GM19452 (cell line): ENCODE measurements around the gene LRTM2.

Source experiments
- ATAC-seq: cut with Tn5 transposase; IDR thresholded peaks from one replicate; pipeline ENCODE4 v1.9.1; 2021; ENCODE audit not compliant: unreplicated experiment

LRTM2 gene

DNA sequence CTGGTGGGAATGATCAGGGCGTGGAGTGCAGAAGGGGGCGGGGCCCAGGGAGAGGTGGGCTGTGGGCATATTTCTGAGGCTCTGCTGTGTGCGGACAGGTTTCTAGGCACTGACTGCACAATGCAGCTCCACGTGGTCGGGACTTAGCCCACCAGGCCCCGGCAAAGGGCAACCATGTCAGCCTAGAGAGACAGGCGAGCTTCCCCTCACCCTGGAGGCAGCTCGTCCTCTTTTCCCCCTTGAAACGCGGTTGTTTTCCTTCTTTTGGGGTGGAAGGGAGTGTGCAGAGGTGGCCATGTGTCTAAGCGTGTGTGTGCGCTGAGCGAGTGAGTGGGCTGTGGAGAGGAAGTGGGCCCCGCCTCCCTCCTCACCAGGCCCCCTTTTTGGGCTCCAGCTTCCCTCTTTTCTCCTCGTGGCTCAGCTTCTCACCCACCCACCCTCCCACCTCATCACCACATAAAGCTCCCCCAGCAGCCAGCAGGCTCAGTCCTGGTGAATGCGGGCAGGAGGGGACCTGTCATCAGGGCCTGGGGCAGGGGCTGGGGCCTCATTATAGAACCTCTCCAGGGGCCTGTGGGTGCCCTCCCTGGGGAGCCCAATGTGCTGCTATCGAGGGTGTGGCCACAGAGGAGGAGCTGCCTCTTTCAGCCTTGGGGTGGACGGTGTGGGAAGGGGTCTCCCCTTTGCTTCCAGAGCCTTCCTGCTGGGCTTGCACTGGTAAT, 22.0 kb downstream of the LRTM2 start:
- no peak for ATAC-seq

DNA sequence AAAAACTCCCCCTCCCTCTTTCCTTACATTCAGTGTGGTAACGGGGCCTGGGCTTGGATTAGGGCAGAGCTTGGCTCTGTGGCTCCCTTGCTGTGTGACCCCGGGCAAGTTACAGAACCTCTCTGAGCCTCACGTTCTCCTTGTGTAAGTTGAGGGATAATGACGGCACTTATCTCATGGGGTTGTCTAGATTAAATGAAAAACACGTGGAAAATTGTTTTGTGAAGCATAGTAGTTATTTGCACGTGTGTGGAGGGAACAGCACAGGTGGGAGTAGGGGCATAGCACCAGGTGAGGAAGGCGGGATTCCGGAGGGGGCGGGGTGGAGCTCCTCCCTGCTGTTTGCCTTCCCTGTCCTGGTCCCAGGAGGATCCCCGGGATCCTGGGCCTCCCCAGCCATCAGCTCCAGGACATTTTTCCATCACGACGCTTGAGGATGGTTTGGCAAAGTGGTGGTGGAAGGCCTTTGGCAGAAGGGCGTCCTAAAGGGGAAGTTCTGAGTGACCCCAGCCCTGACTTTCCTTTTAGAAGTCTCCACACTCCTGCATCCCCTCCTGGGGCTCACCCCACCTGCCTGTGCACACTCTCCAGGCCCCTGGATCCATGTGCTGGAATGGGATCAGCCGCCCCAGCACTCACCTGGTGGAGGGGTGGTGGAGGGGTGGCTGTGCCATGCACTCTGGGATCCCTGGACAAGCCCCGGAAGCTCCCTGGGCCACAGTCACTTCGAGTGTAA, 22.7 kb downstream of the LRTM2 start:
- ATAC-seq: no peak

DNA sequence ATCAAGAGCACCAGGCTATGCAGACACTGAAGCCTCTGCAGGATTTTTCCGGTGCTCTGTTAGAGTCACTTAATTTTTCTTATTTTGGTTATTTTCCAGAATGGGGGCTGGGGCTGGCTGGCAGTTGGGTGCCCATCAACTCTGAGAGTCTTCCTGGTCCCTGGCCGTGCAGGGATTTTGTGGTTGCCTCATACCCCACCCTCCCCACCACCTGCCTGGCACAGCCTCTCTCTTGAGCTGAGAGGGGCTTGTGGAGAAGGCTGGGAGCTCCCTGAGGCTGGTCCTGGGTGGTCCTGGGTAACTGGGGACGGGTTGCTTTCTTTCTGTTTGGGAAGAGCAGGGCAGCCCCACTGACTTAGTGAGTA, 23.3 kb downstream of the LRTM2 start:
- ATAC-seq: no peak

DNA sequence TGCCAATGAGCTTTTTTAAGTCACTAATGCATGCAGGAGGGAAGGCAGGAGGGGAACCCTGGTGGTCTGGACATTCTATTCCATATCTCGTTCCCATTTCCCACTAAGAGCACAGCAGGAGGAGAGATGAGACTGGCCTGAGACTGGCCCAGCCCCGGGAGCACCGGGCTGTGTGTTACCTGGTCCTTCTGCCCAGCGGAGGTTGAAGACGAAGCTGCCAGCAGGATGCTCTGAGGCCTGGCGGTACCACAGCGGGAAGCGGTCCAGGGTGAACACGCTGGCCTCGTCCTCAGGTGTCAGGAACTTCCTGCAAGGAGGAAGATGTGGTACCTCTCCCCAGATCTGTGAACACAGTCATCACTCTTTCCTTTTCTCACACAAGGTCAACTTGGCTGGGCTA, 23.9 kb downstream of the LRTM2 start:
- no peak for ATAC-seq

DNA sequence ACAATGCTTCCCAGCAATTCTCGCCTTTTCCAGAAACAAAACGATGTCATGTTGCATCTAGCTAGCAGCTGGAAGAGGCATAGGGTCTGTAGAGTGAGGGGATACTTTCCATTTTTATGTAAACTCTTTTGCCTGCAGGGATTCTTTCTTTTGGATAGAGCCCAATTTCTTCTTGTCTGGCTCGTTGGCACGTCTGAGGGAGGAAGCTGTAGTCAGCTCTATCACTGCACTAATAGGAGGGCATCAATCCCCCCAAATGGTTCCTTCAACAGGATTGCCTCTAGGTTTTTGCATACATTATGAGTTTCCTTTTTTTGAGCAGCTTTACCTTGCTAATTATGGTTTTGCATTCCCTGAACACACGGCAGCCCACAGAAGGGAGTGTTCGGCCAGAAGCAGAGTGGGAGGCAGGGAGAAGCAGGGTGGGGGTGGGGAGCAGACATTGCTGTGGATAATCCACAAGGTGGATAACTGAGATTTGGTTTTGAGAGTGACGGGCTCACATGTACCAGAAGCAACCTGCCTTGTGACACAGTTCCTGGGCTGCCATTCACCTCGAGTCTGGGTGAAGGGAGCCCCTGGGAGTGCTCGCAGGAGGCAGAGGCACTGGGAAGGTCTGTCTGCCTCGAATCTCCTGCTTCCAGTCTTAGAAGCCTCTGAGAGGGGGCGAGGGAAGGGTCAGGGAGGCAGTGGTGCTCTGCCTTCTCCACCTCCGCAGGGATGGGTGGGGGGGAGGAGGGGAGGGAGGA, 24.5 kb downstream of the LRTM2 start:
- ATAC-seq: no peak

DNA sequence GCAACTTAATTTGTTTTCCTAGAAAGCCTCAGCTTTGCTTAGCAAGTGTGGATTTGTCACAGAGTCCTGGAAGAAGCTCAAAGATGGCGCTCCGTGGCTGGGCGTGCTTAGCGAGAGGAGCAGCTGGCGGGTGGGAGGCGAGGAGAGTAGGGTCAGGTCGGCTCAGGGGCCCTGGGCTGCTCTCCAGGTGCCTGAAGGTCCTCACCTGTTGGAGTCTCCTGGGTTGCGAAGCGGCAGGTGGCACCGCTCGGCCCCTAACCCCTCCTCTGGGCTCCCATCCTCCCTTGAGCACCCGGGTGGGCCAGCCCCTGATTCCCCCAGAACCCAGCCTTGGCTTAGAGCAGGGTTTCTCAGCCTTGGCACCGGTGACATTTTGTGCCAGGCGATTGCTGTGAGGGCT, 25.1 kb downstream of the LRTM2 start:
- ATAC-seq: no peak

DNA sequence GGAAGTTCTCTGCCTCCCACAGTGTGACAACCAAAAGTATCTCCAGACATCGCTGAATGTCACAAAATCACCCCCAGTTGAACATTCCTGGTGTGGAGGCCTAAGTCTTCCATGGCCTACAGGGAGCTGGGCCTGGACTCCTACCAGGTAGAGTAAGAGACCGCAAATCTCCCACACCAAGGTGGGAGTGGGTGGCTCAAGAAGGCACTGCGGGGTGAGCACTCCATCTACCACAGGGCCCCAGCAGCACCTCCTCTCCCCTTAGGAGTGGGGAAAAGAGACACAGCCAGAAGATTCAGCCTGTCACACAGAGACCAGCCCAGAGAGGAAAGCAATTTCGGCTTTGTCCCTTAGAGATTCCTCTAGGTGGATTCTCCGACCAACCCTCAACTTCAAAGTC, 25.5 kb downstream of the LRTM2 start:
- no peak for ATAC-seq

DNA sequence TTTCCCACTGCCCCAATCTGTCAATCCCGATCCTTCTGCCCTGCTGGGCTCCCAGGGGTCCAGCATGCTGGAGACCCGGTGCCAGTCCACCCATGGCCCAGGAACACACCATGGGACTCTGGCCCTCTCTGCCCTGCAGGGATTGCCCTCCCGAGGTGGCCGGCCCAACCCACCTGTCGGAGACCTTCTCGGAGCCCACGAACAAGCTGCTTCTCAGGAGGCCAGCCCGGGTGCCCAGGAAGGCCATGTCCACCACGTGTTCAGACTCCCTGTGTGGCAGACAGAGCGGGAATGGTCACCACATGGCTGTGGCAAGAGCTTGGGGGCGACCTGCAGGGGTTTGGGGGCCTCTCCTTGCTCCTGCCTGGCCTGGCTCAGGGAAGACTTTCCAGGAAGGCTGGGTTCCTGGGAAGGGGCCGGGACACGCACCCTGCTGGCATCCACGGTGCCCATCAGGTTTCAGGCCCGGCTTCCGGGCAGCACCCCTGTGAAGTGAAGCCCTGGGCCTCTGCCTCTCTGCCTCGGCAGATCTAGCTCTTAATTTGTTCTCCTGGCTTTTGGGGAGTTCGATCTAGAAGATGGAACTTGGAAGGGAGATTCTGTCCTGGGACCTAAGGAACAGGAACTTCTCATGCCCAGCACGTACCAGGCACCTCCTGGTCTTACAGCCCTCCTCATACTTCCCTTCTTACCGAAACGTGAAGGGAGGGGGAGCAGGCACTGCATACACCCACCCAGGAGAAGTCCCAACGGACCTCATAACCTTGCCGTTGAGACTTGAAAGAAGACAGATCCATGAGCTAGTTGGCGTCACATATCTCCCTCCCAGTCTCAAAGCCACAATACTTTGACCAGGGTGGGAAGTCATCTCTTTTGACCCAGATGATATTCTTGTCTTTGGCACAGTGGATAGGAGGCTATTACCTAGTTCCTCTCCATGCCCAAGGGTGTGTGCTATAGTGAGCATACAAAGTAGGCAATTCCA, 26.3 kb downstream of the LRTM2 start:
- ATAC-seq: no peak

DNA sequence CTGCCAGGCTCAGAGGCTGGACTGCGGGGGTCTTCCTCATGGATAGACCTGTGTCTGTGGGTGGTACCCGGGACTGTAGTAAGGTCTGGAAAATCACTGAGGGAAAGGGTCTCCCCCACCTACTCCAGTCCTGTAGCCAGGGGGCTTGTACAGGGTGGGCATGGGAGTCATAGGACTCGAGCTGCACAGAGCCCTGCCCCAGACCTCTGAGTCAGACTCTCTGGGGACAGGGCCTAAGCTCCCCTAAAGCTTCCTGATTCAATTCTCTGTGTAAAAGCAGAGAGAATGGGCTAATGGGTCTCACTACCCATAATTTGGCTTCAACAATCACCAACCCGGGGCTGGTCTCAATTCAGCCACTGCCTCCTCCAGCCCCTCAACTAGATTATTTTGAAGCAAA, 27.0 kb downstream of the LRTM2 start:
- no peak for ATAC-seq

DNA sequence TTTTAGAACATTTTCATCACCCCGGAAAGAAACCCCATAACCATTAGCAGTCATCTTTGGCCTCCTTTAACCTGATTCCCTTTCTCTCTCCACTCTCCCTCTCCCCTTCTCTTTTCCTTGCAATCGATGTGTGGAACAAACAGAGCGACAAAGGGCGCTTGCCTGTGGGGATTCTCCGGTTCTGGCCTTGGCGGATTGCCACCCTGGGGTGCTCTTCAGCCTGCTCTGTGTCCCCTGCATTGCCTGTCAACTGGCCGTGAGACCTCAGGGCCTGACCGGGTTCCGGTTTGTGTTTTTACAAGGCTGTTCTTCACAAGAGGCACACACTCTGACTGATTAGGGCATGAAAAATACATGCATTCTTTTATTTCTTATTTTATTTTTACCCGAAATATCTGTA, 27.8 kb downstream of the LRTM2 start:
- ATAC-seq: no peak

DNA sequence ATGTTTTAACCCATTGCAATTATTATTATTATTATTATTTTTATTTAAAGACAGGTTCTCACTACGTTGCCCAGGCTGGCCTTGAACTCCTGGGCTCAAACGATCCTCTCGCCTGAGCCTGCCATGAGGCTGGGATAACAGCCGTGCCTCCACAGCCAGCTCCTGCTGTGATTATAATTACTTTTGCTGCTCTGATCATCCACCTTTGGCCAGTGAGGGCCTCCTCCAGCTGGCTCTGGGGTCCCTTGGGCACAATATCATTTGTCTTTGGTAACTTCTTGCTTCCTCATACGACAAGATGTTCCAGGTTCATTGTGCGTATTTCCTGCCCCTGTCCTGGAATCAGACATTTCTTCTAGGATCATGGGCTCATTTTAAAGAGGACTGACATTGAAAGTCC, 28.4 kb downstream of the LRTM2 start:
- no peak for ATAC-seq

DNA sequence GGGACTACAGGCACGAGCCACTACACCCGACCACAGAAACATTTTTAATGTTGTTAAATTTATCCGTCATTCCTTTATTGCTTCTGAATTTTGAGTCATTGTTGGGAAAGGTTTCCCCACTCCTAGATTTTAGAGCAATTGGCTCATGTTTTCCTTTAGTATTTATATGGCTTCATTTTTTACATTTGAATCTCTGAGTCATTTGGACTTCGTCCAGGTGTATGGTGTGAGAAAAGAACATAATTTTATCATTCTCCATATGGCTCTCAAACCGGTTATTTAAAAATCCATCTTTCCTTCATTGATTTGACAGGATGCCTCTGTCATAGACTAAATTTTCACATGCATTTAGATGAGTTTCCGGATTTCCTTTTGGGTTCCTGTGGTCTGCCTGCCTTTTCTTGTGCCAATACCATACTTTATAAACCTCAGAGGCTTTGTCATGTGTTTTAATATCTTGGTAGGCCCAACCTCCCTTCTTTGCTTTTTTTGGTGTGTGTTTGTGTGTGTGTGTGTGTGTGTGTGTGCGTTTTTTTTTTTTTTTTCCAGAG, 30.9 kb downstream of the LRTM2 start:
- no peak for ATAC-seq

DNA sequence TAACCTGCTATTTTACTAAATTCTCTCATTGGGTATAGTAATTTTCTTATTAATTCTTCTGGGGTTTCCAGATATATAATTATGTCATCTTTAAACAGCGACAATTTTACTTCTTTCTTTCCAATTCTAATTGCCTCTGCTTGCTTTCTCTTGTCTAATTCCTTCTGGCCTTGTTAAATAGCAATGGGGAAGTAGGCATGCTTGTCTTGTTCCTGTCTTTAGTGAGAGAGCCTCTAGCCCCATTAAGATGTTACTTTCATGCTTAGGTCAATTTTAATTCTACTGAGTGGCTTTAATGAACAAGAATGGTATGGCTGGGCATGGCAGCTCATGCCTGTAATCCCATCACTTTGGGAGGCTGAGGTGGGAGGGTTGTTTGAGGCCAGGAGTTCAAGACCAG, 31.7 kb downstream of the LRTM2 start:
- no peak for ATAC-seq

DNA sequence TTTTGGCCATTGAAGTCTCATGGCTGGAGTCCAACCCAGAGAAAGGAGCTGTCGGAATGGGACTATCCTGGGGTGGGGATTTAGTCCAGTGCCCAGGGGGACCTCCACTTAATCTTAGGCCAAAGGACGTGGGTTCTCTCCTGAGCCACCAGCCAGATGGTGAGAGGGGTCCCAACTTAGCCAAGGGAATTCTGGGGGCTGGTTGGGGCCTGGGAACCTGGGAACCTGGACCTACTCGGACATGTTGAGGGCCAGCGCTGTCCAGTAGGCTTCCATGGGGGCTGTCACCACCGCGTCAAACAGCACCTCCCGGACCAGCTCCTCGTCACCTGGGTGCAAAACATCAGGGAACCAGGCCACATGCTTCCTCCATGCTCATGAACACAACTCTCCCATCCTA, 33.4 kb downstream of the LRTM2 start:
- ATAC-seq: no peak

DNA sequence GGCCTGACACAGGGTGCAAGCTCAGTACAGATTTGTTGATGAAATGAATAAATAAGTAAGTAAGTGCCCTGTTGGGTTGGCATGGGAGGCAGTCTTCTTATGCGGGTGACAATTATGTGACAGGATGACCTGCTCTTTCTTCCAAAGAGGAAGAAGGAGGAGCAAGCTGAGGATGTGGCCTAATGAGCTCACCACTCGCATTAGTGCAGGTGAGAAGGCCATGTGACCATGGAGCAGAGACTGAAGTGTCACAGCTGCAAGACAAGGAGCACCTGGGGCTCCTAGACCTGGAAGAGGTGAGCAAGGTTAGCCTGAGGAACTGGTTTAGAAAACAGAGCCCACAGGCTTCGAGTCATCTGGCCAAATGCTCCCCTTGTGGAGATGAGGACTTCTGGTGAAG, 34.9 kb downstream of the LRTM2 start:
- ATAC-seq: no peak

DNA sequence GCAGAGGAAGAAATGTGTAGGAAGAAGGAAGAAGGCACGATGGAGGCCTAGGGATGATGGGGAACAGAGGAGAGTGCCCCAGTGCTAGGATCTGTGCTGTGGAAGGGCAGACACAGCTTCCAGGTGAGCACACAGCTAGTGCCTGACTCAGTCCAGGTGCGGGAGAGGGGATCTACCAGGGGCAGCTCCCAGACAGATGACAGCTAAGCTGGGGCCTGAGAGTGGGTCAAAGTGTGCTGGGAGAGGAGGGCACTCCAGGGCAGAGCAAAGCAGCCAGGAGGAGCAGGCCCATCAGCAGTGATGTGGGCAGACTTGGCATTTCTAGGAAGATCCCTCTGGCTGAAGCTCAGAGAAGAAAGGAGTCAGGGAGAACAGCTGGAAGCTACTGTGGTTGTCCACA, 36.7 kb downstream of the LRTM2 start:
- no peak for ATAC-seq

DNA sequence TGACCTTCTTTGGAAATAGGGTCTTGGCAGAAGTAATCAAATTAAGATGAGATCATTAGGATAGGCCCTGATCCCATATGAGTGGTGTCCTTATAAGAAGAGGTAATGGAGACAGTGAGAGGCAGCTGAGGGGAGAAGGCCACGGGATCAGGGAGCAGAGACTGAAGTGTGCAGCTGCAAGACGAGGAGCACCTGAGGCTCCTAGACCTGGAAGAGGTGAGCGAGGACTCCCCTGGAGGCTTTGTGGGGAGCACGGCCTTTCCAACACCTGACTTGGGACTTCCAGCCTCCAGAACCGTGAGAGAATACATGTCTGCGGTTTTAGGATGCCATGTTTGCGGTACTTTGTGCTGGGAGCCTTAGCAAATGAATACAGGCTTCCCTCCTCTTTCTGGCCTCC, 37.5 kb downstream of the LRTM2 start:
- no peak for ATAC-seq

DNA sequence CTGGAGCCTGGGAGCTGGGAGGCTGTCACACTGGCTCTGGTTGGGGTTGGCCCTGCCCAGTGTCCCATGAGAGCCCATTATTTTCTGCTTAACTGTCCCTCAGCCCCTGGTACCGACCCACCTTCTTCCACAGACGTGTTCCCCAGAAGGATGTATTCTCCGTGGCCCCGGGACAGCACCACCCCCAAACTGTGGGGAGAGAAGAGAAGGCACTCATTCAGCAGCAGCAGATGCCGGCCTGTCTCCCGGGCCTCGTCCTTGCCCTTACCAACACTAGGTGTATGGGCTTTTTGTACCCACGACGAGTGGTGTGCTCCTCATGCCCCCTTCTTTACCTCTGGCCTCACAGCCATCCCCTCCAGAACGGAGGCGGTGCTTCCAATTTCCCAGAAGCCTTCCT, 38.1 kb downstream of the LRTM2 start:
- ATAC-seq: no peak

DNA sequence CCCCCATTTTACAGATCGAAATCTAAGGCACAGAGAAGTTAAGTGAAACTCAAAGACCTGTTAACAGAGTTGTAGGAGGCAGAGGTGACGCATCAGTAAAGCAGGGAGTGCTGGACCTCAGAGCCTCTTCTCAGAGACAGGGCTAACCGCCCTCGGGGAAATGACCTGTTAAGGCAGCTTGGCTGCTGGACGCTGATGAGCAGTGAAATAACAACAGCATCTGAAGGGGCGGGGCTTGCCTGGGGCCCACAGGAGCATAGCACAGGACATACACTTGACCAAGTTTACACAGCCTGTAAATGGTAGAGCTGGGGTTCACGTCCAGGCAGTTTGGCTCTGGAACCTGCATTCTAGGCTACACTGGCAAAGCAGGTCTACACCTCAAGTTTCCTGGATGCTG, 39.3 kb downstream of the LRTM2 start:
- no peak for ATAC-seq

DNA sequence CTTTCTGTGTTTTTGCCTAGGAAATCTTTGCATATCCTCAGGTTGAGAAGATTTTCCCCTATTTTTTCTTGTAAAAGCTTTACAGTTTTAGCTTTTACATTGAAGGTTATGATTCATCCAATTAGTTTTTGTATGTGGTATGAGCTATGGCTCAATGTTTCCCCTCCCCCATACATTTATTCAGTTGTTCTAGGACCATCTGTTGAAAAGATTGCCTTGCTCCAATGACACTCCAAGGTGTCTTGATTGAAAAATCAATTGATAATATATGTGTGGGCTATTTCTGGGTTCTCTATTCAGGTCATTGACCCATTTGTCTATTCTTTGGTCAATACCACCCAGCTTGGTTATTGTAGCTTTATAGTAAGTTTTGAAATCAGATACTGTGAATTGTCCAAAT, 42.6 kb downstream of the LRTM2 start:
- ATAC-seq: no peak

DNA sequence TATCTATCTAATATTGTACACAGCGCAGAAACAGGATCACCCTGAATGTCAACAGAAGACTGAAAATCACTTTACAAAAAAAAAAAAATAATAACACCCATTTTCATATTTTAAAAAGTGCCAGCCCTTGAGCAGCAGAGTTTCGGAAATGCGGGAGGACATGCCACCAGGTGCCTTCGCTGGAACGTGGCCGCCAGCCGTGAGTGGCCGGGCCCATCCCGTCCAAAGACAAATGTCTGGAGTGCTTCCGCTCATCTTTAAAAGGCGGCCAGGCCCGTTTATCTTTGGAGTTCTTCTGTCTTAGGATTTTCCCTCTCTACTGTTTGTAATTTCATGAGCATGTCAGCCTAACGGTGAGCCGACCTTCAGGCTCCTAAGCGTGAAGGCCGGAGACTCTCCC, 43.5 kb downstream of the LRTM2 start:
- no peak for ATAC-seq
